ENCODE measurements around the gene DIPK1B.

DIPK1B gene

DNA sequence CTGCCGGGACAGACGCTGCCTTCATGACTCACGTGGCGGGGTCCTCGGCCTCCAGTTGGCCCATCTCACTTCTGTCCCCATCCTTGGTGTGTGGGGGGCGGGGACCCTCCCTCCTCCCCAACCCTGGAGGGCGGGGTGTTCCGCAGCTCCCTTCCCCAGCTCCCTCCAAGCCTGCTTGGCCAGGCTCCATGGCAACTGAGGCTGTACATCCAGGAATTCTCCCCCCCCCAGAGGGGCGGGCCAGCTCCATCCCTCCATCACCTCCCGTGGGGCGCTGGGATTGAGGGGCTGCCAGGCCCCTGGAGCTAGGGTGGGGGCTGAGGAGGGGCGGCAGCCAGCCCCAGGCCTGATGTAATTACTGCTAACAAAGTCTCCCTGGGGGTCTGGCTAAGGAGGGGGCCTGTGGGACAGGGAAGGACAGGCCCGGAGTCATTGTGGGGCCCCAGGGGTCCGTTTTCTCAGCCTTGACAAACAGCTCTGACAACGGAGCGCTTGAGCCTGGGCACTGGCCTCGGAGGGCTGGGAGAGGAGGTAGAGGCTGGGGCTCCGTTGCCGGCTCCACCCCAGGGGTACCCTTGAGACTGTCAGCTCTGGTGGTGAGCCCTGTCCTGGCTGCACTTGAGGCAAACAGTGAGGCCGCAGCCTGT is 8.0 kb downstream of the DIPK1B start:
- DNase-seq (ENCODE audit: low spot score), result peak; percentile 87

DNA sequence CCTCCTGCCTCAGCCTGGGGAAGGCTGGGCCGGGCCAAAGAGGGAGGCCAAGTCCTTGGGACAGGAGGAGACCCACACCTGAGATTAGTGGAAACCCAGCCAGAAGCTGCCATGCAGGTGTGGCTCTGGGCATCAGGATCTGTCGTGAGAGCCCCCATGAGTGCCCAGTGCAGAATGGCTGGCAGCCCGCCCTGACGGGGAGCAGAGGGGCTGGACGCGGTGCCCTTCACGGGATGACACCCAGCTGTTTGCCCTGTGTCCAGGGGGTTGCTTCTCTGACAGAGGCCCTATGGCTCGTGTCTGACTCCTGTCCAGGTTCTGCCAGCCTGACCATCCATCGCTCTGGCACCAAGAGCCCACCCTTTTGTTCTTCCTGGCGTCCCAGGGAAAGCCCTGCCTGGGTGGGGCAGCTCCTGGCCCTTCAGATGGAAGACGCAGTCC is 8.5 kb downstream of the DIPK1B start:
- DNase-seq (ENCODE audit: low spot score), result no peak

- DNase-seq (ENCODE audit: low spot score), result no peak
Observed at GRCh38 chr9:136721339-136722092, 9.1 kb downstream of the DIPK1B start.

- no peak for DNase-seq (ENCODE audit: low spot score)
Observed at GRCh38 chr9:136722093-136722968, 10.0 kb downstream of the DIPK1B start.

- no peak for DNase-seq (ENCODE audit: low spot score)
Observed at GRCh38 chr9:136722969-136723356, 10.6 kb downstream of the DIPK1B start.

GRCh38 chr9:136723362-136723976 is 11.1 kb downstream of the DIPK1B start:
- DNase-seq (ENCODE audit: low spot score), result no peak

DNA sequence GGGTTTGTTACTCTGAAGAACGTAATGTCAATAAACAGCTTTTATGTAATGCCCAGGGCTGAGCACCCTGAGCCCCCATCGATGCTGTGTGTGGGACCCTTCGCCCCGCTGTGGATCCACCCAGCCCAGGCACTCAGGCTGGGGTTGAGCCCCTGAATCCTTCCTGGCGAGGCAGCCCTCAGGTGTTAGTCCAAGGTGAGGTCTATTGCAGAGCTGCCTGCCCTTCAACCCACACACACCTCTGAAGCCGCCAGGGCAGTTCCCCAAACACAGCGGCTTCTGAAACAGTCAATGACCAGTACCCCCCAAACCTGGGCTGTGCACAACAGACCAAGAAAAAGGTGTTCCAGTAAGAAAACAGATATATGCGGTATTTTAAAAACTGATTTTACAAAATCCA is 11.6 kb downstream of the DIPK1B start:
- no peak for DNase-seq (ENCODE audit: low spot score)

- DNase-seq (ENCODE audit: low spot score), result no peak
Observed at GRCh38 chr9:136724772-136725171, 12.4 kb downstream of the DIPK1B start.

- DNase-seq (ENCODE audit: low spot score), result no peak
Observed at GRCh38 chr9:136725612-136726011, 13.2 kb downstream of the DIPK1B start.

DNA sequence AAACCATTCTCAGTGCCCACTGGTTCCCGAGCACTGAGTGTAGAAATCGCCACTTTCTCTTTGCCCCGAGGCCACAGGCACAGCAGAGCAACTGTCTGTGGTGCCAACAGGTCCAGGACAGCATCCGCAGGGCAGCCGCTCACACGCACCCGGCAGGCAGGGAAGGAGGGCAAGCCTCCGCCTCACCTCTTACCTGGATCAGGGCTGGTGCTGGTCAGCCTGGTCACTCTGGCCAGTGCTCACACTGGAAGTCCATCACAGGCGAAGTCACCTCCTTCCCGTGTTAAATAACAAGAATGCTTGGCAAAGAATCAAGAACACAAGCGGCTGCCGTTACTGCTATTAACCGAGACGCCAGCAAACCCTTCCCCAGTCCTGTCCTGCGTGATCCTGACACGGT is 13.7 kb downstream of the DIPK1B start:
- no peak for DNase-seq (ENCODE audit: low spot score)

- no peak for DNase-seq (ENCODE audit: low spot score)
Observed at GRCh38 chr9:136726631-136727191, 14.3 kb downstream of the DIPK1B start.

- DNase-seq (ENCODE audit: low spot score), result peak; percentile 94
Observed at GRCh38 chr9:136728080-136728547, 15.7 kb downstream of the DIPK1B start.

GRCh38 chr9:136728548-136729123 is 16.3 kb downstream of the DIPK1B start:
- peak; percentile 77 for DNase-seq (ENCODE audit: low spot score)

GRCh38 chr9:136729144-136729543 is 16.8 kb downstream of the DIPK1B start:
- no peak for DNase-seq (ENCODE audit: low spot score)

- DNase-seq (ENCODE audit: low spot score), result no peak
Observed at GRCh38 chr9:136729926-136730325, 17.6 kb downstream of the DIPK1B start.

DNA sequence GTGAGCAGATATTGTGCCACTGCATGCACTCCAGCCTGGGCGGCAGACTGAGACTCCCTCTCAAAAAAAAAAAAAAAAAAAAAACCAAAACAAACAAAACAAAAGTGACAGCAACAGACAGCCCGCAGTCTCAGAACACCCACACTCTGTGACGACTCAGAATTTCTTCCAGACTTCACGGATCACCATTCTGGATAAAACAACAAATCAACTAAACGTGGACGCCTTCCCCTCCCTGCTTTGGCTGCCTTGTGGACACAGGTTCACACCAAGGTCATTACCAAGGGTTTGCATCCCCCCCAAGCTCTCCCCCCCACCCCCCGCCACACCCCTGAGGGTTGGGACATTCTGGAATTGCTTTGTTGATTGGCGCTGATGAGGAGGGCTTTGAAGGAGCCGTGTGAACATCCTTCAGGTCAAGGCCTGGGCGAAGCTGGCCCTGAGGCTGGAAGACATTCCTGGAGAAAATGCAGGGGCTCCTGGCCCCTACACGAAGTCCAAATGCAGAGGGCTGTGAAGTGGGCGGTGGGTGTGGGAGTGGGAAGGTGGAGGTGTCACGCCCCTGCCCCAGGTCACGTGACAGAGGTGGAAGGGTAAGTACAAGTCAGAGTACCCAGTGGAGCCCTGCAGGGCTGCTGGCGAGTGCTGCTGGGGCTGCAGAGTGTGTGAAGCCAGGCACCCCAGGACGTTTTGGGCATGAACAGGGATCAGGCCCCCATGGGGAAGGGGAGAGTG is 20.2 kb downstream of the DIPK1B start:
- no peak for DNase-seq (ENCODE audit: low spot score)

DNA sequence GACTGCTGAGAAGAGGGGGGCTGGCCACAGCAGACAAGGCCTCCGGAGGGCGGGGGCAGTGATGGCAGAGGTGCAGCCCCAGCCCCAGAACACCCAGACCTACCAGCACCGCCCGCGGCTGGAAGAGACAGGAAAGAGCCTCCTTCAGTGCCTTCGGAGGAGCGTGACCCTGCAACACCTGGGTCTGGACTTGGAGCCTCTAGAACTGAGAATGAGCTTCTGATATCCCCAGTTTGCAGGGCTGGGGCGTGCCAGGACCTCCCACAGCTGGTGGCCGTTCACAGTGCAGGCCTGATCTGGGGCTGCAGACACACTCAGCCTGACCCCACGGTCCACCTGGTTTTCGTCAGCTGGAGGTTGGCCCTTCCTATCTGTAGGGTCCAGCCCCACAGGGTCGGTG is 21.2 kb downstream of the DIPK1B start:
- DNase-seq (ENCODE audit: low spot score), result no peak

DNA sequence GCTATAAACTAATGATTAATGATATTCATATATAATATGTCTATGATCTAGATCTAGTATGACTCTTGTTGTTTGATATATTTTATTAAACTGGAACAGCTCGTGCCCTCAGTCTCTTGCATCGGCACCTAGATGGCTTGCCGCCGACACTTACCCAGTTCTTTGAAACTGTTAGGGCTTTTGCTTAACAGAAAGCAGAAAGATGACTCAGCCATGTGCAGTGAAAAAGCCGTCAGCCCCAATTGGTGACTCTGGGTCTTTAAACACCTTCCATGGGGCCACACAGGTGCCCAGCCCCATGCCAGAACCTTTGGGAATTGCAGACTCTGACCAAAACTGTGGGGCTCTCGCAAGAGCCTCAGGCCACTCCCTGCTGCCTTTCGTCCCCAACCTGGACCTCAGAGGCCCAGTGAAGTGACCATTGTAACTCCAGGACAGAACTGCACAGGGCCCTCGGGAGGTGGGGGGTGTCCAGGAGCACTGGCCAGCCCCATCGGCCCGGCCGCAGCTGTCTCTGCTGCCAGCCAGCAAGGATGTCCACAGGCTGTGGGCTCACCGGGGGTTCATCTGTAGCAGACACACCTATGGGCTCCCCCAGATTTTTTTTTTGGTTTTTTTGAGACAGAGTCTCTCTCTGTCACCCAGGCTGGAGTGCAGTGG is 22.6 kb downstream of the DIPK1B start:
- DNase-seq (ENCODE audit: low spot score), result no peak

DNA sequence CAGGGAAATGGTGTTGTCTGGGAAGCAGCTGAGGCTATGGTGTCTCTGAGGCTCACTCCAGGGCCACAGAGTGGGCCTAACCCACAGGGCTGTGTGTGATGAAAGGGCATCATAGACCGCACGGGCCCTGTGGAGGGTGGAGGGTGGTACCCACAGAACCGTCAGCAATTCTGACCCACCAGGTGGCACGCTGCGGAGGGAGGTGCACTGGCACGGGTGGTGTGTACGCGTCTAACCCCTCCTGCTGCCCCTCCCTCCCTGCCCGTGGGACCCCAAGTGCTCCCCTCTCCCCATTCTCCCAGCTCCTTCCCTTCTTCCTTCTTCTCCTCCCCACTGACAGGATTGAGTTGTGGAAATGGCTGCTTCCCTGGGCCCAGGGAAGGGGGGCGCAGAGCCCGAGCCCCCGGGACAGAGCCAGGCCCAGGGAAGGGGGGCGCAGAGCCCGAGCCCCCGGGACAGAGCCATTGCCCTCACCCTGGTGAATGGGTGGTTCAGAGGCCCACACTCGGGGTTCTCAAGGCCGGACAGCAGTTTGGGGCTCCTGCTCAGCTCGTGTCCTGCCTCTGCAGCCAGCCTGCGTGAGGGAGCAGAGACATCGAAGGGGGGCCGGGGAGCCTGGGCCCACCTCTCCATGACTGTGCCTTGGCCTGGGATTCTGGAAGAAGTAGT is 23.6 kb downstream of the DIPK1B start:
- DNase-seq (ENCODE audit: low spot score), result no peak

DNA sequence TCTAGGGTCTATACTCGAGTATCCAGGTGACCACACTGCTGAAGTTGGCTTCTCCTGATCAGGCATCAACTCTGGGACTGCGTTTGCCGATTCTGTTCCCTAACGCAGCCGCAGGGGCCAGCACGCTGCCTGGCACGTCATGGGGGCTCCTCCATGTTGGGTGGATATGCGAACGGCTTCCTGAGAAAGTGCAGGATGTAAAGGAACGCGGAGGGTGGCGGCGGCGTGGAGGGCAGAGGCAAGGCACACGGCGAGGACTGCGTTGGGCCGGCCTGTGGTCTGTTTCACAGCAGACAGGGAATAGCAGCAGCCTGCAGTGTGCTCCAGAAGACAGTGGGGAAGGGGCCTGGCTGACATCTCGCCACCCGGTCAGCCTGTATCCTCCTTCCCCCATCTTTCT is 26.6 kb downstream of the DIPK1B start:
- DNase-seq (ENCODE audit: low spot score), result no peak

All from ecto neural progenitor cell (in vitro differentiated cells).